Brain microvascular endothelial cell (primary cell): ENCODE data around the gene TBX18.

Experiments used
- DNase-seq: peaks from one replicate; pipeline ENCODE4 v3.0.0-alpha.2; 2020
- H3K27ac ChIP-seq: fragments of 250-450 bp; sonication (Bioruptor Pico); 2 replicates; pipeline ENCODE4 v1.5.1; 2020; ENCODE audit warnings: mild to moderate bottlenecking, moderate library complexity
- H3K27me3 ChIP-seq: fragments of 250-450 bp; sonication (Bioruptor Pico); replicated peaks from 2 replicates; pipeline ENCODE4 v1.5.1; 2020; ENCODE audit warnings: mild to moderate bottlenecking
- H3K36me3 ChIP-seq: fragments of 250-450 bp; sonication (Bioruptor Pico); replicated peaks from 2 replicates; pipeline ENCODE4 v1.5.1; 2020; ENCODE audit warnings: mild to moderate bottlenecking
- H3K4me3 ChIP-seq: 2 replicates; pipeline ENCODE4 v1.5.1; 2011; ENCODE audit warnings: low read depth, mild to moderate bottlenecking, control low read depth, low read length, moderate library complexity
- in situ Hi-C: cut with HindIII; loops from 2 replicates; pipeline ENCODE4 v1.10.0; 2017; ENCODE audit warnings: low sequenced_read_pairs, low pct_ligation_motif_present
- TF ChIP-seq, protein P1 (sequence below): IDR thresholded peaks from 2 replicates; pipeline ENCODE4 v1.5.1; 2011; ENCODE audit warnings: low read depth, mild to moderate bottlenecking, moderate library complexity, low read length, control low read depth, inconsistent platforms; ENCODE audit errors: missing control alignments

Gene TBX18

GRCh38 chr6:84804720-84805119 is 40.3 kb upstream of the TBX18 start:
- in situ Hi-C loops, result no loop called here
- H3K27ac ChIP-seq, result peak overlapping the region; percentile 20
- TF ChIP-seq, protein P1, sequence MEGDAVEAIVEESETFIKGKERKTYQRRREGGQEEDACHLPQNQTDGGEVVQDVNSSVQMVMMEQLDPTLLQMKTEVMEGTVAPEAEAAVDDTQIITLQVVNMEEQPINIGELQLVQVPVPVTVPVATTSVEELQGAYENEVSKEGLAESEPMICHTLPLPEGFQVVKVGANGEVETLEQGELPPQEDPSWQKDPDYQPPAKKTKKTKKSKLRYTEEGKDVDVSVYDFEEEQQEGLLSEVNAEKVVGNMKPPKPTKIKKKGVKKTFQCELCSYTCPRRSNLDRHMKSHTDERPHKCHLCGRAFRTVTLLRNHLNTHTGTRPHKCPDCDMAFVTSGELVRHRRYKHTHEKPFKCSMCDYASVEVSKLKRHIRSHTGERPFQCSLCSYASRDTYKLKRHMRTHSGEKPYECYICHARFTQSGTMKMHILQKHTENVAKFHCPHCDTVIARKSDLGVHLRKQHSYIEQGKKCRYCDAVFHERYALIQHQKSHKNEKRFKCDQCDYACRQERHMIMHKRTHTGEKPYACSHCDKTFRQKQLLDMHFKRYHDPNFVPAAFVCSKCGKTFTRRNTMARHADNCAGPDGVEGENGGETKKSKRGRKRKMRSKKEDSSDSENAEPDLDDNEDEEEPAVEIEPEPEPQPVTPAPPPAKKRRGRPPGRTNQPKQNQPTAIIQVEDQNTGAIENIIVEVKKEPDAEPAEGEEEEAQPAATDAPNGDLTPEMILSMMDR, result no peak

GRCh38 chr6:84801250-84801649 is 36.9 kb upstream of the TBX18 start:
- DNase-seq, result no peak
- H3K27me3 ChIP-seq, result no peaks in the 10 kb centered on the region
- in situ Hi-C loops, result no loop called here
- H3K36me3 ChIP-seq, result no peaks in the 10 kb centered on the region
- no peak overlapping the region for H3K27ac ChIP-seq
- TF ChIP-seq, protein P1, result no peak
- no peak overlapping the region for H3K4me3 ChIP-seq

More at GRCh38 chr6:84804720-84805119, 40.3 kb upstream of the TBX18 start:
- Histone ChIP-seq H3K36me3 (no peaks in the 10 kb centered on the region), H3K27me3 (no peaks in the 10 kb centered on the region), H3K4me3 (no peak overlapping the region)
- DNase-seq, result peak; percentile 40

- TF ChIP-seq, protein P1, result no peak
- Histone ChIP-seq H3K36me3 (no peaks in the 10 kb centered on the region), H3K4me3 (no peak overlapping the region), H3K27me3 (no peaks in the 10 kb centered on the region), H3K27ac (no peak overlapping the region)
- DNase-seq, result peak; percentile 67
- in situ Hi-C loops, result loop anchor here (25.0 kb wide), 1 partner anchor 514 kb away; no protein-coding TSS in a partner anchor
Measured at GRCh38 chr6:84798257-84798656, 33.9 kb upstream of the TBX18 start.

DNA sequence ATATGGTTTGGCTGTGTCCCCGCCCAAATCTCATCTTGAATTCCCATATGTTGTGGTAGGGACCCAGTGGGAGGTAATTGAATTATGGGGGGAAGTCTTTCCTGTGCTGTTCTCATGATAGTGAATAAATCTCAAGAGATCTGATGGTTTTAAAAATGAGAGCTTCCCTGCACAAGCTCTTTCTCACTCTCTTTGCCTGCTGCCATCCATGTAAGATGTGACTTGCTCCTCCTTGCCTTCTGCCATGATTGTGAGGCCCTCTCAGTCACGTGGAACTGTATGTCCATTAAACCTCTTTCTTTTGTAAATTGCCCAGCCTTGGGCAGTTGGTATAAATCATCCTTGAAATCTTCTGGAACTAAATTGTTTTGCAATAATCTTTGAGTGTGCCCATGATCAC is 31.9 kb upstream of the TBX18 start:
- no peak overlapping the region for H3K4me3 ChIP-seq
- H3K27me3 ChIP-seq, result no peaks in the 10 kb centered on the region
- no peak for DNase-seq
- TF ChIP-seq, protein P1, result no peak
- H3K36me3 ChIP-seq, result no peaks in the 10 kb centered on the region
- in situ Hi-C loops, result loop anchor here (25.0 kb wide), 1 partner anchor 516 kb away; no protein-coding TSS in a partner anchor
- H3K27ac ChIP-seq, result no peak overlapping the region

DNA sequence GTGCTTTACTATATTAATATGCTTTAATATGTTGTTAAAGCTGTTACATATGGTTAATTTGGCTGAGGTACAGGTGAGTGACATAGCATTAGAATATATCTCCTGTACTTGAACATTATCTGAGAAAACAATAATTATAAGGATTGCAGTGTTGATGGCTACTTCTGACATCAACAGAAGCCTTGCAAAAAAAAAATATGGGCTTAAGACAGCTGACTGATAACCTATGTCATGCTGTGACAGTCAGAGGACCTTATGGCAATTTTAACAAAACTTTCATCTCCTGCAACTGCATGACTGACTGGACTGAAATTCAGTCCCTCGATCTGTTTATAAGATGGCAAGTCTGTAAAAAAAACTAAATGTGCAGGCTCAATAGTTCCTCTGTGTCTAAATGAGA is 27.5 kb upstream of the TBX18 start:
- TF ChIP-seq, protein P1, result no peak
- no peaks in the 10 kb centered on the region for H3K27me3 ChIP-seq

GRCh38 chr6:84791233-84791632 is 26.8 kb upstream of the TBX18 start:
- in situ Hi-C loops, result loop anchor here (25.0 kb wide), 1 partner anchor 521 kb away; no protein-coding TSS in a partner anchor
- H3K27ac ChIP-seq, result no peak overlapping the region
- no peak for DNase-seq

More for the DNA sequence above, 27.5 kb upstream of the TBX18 start:
- no peak overlapping the region for H3K27ac ChIP-seq
- in situ Hi-C loops, result loop anchor here (25.0 kb wide), 1 partner anchor 520 kb away; no protein-coding TSS in a partner anchor
- H3K36me3 ChIP-seq, result no peaks in the 10 kb centered on the region
- H3K4me3 ChIP-seq, result no peak overlapping the region
- no peak for DNase-seq

More at GRCh38 chr6:84791233-84791632, 26.8 kb upstream of the TBX18 start:
- TF ChIP-seq, protein P1, result no peak
- H3K4me3 ChIP-seq, result no peak overlapping the region
- no peaks in the 10 kb centered on the region for H3K36me3 ChIP-seq
- no peaks in the 10 kb centered on the region for H3K27me3 ChIP-seq
